Measurements from ENCODE around the gene POMGNT1. TPM values are rescaled to one million over a fixed set of nuclear protein-coding genes. Genes with fewer than 3 reads are reported as not detected.

Gene POMGNT1
- total and polyA plus RNA-seq, 2 of the 8 experiments (the other 6 are each of a cell fraction or from before 2014, with no cell fraction given) = 28.0 to 40.3 TPM

DNA sequence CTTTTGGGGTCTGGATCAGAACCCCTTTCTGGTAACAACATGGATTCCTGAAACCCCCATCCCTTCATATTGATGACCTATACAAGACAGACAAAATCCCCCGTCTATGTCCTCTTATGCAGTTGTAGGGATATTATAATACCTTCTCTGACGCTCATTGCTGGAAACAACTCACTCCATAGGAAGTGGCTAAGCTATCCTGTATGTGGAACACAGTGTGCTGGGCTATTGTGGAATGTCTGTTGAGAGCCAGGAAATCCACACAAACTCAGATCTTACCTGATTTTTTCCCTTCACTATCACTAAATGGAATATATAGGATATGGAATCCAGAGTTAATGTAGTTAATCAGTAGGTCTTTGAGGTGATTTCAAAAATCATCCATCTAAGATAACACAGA is 48.1 kb downstream of the POMGNT1 start:
- Histone ChIP-seq H3K27ac (ENCODE audit: low read depth, low read length) (no peak overlapping the region), H4K20me1 (replicated peaks in 1 of 2; ENCODE audit: control insufficient read depth in 1 of 2, insufficient read depth in 2 of 2, low read length in 2 of 2) (no peaks in the 10 kb centered on the region), H2BK20ac (ENCODE audit: low read length) (no peak overlapping the region), H4K91ac (replicated peaks; ENCODE audit: insufficient read length, low read length) (no peak overlapping the region), H2BK12ac (ENCODE audit: low read depth, low read length) (no peak overlapping the region), H3K36me3 (ENCODE audit: control insufficient read depth in 2 of 4, insufficient read depth in 4 of 4, low read length in 3 of 4) (no peaks in the 10 kb centered on the region), H2BK5ac (ENCODE audit: low read depth, low read length) (no peak overlapping the region), H3K56ac (replicated peaks; ENCODE audit: insufficient read length, low read depth, low read length) (no peak overlapping the region), H3K4ac (replicated peaks; ENCODE audit: insufficient read length, low read depth, low read length) (no peak overlapping the region), H3K23ac (ENCODE audit: insufficient read length) (no peak overlapping the region), H3K9me3 (ENCODE audit: insufficient read depth in 2 of 2, low read depth in 1 of 2, low read length in 1 of 2) (no peaks in the 10 kb centered on the region), H4K5ac (ENCODE audit: insufficient read length, low read depth, low read length) (no peak overlapping the region), H2BK120ac (replicated peaks; ENCODE audit: low read depth, low read length) (no peak overlapping the region), H3K14ac (ENCODE audit: insufficient read length) (no peak overlapping the region), H3K27me3 (replicated peaks in 1 of 4; ENCODE audit: control insufficient read depth in 3 of 4, extremely low read depth in 1 of 4, insufficient read depth in 3 of 4, low read length in 3 of 4) (no peaks in the 10 kb centered on the region), H4K8ac (ENCODE audit: extremely low read depth, insufficient read depth, low read length) (no peak overlapping the region), H2BK15ac (ENCODE audit: low read length) (no peak overlapping the region), H3K23me2 (ENCODE audit: low read depth, low read length) (no peaks in the 10 kb centered on the region; the same call in 1 of the 2 replicates), H2AK5ac (ENCODE audit: low read depth, low read length) (no peak overlapping the region), H3K4me1 (replicated peaks in 1 of 4; ENCODE audit: control insufficient read depth in 3 of 4, insufficient read depth in 4 of 4, low read length in 3 of 4) (no peaks in the 10 kb centered on the region), H2AFZ (ENCODE audit: low read length) (no peak overlapping the region), H3K79me1 (ENCODE audit: low read depth, low read length) (no peaks in the 10 kb centered on the region), H3K18ac (ENCODE audit: extremely low read depth, low read length) (no peak overlapping the region), H3K9ac (replicated peaks in 1 of 4; ENCODE audit: extremely low read depth in 1 of 4, low read depth in 3 of 4, low read length in 3 of 4) (no peak overlapping the region), H3K79me2 (ENCODE audit: control insufficient read depth in 1 of 2, insufficient read depth in 2 of 2, low read length in 2 of 2) (no peaks in the 10 kb centered on the region), H3K4me3 (ENCODE audit: extremely low read depth in 1 of 4, insufficient read depth in 2 of 4, low read depth in 3 of 4, low read length in 4 of 4) (no peak overlapping the region), H3K4me2 (ENCODE audit: insufficient read depth in 1 of 2, low read depth in 2 of 2, low read length in 2 of 2) (no peak overlapping the region)
- ChIA-PET POLR2A (ENCODE audit: partially characterized antibody) (interaction anchor here (1.0 kb wide), 1 partner anchor 18 kb away, joined by 3 read pairs; the partner anchor contains the start of gene PIK3R3), CTCF (ENCODE audit: partially characterized antibody) (no interaction called here)
- TF ChIP-seq SRF (IDR thresholded peaks at IDR 0.05; ENCODE audit: low read depth, low read length) = no peak
- no peak for TF ChIP-seq TAF1 (IDR thresholded peaks at IDR 0.05; ENCODE audit: low read depth, low read length)
- TF ChIP-seq TEAD4 (IDR thresholded peaks at IDR 0.05; ENCODE audit: low read depth, low read length) = no peak
- DNase-seq (ENCODE audit: low read depth in 1 of 2, low spot score in 2 of 2) (no peak), FAIRE-seq (no peak)
- WGBS, 2 experiments (ENCODE audit: extremely low coverage in 1 of 2, insufficient coverage in 1 of 2, insufficient read length in 1 of 2, insufficient replicate concordance in 2 of 2, low coverage in 1 of 2, low lambda C conversion rate in 2 of 2, missing lambda C conversion rate in 1 of 2) = 90% methylated on average over 2 of the region's 2 CpGs; no CpG with 5 or more reads in 1 of the 2 experiments
